COLO829 (cell line): ENCODE measurements around the gene IL17C.
"Not testable (repeated sequence)": the region's sequence is repeated elsewhere in the genome, so short reads cannot be mapped to it uniquely, and the experiment has no call there.

Experiments used
- DNase-seq: peaks from one replicate; pipeline ENCODE4 v3.0.0; 2012; ENCODE audit warnings: low spot score

Gene IL17C

DNA sequence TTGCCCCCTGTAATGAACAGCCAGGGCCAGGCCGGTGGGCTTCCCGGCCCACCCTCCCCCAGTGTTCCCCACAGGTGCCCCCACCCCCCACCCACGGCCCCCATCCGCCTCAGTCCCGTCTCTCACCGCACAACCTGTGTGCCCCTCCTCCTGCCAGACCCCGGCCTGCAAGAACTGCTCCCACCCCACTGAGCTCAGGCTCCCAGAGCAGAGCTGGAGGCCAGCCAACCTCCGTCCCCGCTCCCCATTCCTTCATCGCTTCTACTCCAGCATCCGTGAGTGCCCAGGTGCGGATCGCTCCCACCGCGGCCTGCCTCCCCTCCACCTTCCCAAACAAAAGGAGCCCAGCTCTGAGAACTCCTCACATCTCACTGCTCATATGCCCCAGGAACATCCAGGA, 20.3 kb downstream of the IL17C start:
- no peak for DNase-seq

DNA sequence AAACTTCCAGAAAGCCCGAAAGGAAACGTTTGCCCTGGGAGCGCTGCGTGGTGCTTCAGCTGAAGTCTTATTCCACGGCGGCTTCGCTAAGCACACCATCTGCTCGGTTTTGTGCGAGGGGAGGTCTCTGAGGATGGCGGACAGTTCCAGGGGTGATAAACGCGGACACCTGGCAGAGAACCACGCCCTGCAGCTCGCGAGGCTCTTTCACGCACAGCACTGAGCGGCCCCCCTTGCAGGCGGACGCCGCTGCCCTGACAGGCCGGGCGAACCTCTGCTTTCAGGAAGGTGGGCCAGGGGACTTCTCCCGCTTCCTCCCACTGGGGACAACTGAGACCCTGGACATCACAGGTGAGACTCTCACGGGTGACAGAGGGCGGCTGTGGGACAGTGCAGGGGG, 20.8 kb downstream of the IL17C start:
- no peak for DNase-seq

DNA sequence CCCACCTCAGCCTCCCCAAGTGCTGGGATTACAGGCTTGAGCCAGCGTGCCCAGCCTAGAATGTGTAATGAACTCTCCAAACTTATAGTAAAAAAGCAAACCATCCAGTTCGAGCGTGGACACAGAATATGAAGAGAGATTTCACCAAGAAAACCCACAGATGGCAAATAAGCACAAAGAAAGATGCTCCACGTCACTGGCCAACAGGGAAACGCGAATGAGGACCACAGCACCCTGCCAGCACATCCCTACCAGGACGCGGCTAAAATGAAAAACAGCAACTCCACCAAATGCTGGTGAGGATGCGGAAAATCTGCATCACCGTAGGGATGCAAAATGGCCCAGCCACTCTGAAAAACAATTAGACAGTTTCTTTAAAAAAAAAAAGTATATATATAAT, 23.1 kb downstream of the IL17C start:
- no peak for DNase-seq

DNA sequence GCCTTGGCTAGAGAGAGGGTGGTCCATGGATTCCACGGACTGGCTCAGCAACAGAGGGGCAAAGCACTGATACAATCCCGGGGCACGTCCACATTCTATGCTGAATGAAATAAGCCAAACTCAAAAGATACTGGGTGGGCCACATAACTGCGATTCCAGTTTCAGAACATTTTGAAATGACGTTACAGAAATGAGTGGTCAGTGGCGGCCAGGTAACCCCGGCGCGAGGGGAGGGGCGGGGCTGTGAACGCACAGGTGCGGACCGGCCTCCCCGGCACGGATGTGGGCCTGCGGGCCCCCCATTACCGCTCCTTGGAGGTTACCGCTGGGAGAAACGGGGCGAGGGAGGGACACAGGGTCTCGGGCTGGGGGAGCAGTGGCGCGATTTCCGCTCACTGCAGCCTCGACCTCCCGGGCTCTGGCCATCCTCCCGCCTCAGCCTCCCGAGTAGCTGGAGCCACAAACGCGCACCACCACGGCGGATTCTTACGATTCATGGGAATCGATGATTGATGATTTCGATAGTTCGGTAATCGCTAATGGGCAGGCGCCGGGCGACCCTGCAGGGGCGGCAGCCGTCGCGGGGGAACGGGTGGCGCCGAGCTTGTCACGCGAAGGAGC, 24.0 kb downstream of the IL17C start:
- DNase-seq = no peak

DNA sequence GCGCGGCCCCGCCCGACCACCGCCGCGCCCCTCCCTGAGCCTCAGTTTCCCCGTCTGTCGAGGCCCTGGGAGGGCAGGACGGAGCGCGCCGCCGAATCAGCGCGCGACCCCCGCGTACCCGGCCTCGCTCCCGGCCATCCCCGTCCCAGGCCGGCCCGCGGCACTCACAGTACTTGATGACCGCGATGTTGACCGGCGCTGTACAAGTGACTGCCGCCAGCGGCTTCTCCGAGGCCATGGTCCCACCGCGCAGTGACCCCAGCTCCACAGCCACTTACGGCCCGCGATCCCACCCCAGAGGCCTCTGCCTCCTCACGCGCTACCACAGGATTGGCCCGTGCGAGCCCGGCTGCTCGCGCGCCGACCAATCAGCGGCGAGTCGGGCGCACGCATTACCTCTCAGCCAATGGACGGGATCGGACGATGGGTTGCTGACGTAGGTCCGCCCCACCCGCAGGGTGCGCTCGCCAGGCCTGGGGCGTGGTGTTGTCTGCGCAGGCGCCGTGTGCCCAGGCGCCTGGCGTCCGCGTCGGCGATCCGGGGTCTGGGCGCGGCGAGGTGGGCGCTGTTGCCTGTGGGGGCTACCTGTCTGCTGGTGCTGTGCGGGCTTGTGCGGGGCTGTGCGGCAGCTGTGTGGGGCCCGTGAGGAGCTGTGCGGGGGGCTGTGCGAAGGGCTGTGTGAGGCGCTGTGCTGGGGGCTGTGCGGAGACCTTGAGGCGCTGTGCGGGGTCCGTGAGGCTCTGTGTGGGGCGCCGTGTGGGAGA, 24.7 kb downstream of the IL17C start, which contains the start of gene MVD:
TSS of gene MVD (minus strand) at position 249 of the 764 bp plus-strand sequence. CDS start at position 238, 11 bp downstream.
- DNase-seq = peak; percentile 92

DNA sequence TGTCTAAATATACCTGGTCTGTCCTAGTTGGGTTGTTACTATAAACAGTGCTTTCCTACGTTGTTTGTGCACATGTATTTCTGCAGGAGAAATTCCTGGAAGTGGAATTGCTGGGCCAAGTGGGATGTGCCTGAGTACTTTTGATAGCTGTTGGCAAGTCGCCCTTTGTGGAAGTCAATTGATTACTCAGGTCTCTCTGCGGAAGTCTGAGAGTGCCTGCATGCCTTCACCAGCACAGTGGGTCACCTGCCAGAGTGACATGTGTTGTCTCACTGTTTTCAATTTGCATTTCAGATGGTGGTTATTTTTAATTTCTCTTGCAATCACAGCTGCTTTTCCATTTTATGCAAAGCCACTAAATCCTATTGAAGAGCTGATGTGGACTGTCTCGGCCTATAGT, 26.8 kb downstream of the IL17C start:
- no peak for DNase-seq

DNA sequence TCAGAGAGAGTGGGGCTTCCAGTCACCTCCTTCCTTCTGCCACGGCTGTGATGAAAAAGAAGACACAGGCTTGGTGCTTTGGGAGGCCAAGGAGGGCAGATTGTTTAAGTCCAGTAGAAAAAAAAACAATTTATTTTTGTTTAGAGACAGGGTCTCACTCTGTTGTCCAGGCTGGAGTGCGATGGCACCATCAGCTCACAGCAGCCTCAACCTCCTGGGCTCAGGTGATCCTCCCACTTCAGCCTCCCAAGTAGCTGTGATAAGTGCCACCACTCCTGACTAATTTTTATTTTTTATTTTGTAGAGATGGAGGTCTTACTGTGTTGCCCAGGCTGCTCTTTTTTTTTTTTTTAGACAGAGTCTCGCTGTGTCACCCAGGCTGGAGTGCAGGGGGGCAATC, 27.2 kb downstream of the IL17C start:
- DNase-seq = no peak

DNA sequence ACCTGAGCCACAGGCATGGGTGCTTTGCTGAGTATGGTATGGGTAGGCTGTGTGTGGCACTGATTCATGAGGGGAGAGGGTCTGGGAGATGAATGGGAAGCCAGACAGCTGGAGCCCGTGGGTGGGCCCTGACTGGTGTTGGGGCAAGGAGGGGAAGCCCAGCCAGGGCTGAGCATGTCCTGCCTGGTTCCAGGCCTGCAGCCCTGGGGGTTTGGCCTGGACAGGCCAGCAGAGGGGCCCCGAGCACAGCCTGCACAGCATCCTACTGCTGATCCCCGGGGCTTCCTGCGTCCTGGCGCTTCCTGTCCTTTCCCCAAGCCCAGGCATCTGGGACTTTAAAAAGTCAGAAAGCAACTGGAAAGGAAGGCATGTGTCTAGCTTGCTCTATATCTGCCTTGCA, 29.1 kb downstream of the IL17C start:
- no peak for DNase-seq

DNA sequence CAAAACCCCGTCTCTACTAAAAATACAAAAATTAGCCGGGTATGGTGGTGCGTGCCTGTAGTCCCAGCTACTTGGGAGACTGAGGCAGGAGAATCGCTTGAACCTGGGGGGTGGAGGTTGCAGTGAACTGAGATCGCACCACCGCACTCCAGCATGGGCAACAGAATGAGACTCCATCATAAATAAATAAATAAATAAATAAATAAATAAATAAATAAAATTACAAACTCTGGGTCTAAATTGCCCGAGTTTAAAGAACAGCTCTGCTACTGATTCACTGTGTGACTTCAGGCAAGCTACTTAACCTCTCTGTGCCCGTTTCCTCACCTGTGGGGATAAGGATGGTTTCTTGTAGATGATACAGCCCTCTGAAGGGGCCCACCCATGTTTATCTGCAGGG, 31.1 kb downstream of the IL17C start:
- not testable (repeated sequence) for DNase-seq

DNA sequence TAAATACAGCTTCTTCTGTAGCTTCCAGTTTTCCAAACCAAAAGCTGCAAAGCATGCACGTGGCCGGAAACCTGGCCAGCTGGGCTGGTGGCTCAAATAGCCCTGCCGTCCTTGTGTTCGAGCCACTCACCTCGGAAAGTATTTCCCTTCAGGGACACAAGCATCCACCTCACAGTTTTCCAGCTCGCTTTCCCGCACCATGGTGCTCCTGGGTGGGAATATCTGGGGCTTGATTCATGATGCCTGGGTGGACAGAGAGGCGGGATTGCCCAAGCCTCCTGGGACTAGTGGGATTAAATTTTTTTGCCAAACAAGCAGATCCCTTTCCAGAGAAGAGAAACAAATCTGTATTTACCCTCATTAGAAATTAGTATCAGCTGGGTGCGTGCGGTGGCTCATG, 31.6 kb downstream of the IL17C start:
- DNase-seq = no peak

DNA sequence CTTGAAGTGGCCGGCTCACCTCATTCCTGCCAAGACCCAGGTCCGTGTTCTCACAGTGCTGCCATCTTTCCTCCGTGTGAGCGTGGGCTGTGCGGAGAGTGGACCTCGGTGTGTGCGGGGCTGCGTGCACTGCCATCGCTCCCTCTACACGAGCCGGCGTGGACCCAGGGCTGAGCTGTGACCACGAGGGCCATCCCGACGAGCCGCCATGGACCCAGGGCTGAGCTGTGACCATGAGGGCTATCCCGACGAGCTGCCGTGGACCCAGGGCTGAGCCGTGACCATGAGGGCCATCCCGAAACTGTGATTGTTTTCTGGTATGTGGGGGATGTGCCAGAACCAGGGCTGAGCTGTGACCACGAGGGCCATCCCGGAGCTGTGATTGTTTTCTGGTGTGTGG, 33.4 kb downstream of the IL17C start:
- DNase-seq = no peak

DNA sequence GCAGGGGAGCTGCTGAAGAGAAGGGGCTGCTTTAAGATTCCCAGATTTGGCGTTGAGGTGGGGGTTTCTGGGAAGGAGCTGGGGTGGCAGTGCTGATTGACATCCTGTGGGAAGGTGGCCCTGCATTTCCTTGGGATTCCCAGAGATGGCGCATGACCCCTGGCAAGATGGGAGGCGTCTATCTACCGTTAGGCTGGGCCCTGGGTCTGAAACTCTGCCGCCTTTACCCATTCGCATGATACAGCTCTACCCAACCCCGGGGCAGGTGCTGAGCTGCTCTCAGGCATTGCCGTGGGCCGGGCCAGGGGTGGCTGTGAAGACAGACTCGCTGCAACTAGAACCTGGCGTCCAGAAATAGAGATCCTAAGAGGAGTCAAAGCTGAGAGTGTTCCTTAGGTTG, 34.4 kb downstream of the IL17C start:
- no peak for DNase-seq

DNA sequence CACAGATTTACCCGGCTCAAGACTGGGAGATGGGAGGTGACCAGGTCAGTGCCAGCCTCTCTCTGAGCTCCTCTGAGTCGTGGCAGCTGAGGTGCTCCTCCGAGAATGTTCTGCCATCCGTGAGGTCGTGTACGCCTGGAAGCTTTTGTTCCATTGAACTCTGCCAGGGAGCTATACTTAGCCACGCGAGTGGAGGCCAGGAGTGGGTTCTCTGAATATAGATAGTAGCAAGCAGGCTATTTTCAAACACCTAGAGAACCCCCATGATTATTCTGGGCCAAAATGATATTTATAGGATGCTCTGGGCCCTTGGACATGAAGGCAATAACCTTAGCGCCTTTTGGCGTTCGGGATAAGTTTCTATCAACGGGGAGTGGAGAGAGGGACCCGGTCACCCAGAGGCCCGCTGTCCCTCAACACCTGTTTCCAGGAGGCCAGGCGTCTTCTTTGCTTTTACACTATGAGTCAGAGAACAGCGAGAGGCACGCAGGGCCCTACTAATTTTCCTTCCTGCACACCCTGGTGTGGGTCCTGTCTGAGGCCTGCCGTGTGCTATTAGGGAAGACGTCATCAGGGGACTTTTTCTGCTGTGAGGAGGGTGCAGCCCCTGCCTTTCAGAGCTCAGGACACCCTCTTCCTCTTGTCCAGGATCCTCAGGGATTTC, 35.5 kb downstream of the IL17C start:
- no peak for DNase-seq

DNA sequence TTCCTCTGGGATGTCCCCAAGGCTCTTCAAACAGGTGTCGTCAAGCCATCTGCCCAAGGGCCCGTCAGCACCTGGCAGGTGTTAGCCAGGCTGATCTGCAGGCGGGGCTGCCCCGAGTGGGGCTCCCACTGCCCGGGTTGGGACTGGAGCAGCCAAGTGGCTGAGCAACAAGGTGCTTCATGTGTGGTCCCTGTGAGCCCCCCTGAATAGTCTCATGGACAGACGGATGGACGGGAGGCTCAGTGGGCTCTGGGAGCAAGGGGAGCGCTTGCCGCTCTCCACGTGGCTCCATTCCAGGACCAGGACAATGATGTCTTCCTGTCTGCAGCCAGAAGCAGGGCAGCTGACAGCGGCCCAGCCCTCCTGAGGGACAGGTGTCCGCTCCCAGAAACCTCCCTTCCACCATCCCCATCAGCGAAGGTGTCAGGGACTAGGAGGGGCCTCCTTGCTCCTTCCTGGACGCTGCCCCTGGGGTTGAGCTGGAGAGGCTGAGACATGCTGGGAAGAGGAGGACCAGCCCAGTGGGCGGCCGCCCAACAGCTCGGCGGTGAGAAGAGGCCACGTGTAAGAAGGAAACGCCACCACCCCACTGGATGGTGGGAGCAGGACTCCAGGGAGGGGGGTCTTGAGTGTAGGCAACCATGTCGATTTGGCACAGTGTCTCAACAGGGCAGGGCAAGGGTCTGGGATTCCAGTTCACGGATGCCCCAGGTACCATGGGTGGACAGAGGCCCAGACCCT, 38.3 kb downstream of the IL17C start:
- no peak for DNase-seq

DNA sequence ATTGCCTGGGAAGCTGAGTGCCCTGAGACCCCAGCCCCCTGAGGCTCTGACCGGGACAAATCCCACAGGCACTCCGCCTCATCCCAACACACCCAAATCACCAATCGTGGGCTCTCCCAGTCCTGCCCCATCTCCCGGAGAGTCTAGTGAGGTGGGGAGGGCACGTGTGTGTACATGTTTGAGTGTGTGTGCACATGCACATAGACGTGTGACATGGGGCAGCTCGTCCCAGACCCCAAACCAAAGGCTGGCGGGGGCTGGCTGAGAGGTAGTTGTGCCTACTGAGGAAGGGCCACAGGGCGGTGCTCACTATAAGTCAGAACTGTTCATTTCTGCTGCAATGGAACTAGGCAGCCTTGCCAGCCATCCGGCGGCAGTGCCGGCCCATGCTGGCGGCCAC, 39.3 kb downstream of the IL17C start:
- DNase-seq = no peak

DNA sequence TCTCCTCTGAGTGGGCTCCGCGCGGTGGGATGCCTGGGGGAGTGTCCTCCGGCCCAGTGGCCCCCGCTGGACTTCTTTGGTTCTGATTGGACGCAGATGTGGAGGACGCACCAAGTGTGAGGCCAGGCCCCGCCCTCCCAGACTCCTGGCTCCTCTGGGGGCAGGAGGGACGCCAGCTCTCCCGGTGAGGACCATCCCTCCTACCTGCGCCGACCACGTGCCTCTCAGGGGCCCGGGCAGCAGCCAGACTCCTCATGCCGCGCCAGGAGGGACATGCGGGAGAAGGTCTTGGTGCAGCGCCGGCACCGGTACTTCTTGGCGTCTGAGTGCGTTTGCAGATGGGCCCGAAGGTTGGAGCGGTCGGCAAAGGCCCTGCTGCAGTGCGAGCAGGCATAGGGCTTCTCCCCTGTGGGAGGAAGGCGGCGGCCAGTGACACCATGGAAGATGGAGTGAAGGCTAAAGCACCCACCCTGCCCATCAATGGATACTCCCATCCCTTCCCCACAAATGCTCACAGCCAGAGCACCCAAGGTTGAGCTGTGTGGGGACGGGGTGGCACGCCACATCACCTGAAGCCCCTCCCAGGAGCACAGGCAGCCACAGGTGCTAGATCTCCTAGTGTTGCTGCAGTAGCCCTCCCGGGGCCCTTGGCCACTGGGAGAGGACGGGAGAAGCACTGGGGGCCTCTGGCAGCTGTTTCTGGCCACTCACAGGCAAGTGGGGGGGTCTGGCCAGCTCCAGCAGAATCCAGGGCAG, 40.0 kb downstream of the IL17C start:
- no peak for DNase-seq

DNA sequence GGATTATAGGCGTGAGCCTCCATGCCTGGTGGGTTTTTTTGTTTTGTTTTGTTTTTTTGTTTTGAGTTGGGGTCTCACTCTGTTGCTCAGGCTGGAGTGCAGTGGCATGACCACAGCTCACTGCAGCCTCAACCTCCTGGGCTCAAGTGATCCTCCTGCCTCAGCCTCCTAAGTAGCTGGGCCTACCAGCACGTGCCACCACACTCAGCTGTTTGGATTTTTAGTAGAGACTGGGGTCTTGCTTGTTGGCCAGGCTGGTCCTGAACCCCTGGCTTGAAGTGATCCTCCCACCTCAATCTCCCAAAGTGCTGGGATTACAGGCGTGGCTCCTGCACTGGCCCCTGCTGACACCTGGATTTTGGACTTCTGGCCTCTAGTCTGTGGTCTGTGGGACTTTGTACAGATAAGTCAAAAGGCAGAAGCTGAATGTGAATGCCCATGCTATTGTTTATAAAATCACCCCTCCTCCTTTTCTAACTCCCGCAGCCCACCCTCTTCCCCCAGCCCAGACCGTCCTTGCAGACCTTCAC, 42.2 kb downstream of the IL17C start:
- no peak for DNase-seq

DNA sequence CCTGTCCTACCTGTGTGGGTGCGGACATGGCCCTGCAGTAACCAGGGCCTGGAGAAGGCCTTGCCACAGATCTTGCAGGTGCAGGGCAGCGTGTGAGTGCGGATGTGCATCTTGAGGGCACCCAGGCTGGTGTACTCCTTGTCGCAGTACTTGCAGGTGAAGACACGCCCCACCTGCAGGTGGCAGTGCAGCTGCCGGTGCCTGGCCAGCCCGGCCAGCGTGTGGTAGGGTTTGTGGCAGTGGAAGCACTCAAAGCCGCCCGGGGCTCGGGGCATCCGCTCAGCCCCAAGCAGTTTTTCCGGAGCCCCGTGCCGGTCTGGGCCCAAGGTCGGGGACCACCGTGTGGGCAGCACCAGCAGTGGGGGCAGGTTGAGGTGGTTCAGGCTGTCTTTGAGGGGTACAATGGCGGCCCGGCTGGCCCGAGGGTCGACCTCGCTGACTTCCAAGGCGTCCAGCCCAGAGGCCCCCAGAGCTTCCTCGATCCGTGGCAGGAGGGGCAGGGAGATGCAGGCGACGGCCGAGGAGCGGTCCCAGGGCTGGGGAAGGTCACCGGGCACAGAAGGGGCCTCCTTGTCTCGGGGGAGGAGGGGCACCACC, 42.8 kb downstream of the IL17C start:
- no peak for DNase-seq

DNA sequence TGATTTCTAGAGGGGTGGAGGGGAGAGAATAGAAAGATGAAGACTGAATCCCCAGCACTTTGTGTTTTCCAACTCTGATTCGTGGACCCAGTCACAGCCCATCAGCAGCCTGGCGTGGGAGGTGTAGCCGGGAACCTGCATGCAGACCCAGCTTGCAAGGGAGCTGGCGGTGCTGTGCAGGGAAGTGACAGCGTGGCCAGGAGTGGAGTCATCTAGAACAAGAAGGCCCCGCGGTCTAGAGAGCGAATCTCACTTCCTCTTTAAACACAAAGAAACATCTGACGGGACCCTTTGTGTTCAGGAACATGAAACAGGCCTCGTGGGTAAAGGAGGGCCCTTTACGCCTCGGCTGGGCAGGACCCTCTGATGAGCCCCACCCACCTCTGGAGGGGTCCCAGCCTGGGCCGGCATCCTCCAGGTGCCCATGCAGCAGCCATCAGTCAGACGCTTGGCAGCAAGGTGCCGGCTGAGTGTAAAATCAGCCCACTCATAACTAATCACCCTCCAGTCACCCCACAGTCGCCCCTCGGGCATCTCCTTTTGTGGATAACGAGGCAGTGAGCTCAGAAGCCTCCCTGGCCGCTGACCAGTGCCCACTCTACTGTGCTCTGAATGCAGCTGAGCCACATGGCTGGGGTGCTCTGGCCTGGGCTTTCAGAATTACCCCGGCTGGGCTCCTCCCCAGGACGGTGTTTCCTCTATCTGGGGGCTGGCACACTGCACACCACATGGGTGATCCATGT, 43.5 kb downstream of the IL17C start:
- DNase-seq = no peak

DNA sequence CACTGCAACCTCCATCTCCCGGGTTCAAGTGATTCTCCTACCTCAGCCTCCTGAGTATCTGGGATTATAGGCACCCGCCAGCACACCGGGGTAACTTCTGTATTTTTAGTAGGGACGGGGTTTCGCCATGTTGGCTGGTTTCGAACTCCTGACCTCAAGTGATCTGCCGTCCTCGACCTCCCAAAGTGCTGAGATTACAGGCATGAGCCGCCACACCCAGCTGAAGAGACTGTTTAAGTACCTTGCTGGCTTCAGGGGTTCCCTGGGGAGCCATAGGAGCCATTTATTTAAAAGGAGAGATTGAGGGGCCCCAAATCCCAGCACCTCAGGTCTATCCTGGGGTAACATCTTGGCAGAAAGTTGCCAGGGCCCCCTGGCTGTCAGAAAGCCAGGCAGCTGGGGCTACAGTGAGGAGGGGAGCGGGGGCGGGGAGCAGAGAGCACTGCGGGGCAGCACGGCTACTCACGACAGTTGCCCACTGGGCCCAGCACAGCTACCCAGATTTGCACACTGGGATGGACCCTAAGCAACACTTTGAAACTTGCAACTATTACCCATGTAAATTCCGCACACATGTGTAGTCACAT, 46.3 kb downstream of the IL17C start:
- no peak for DNase-seq
